Calu3 (cell line): ENCODE measurements around the gene NOP10. TPM values are rescaled to one million over a fixed set of nuclear protein-coding genes. Genes with fewer than 3 reads are reported as not detected.
"Not testable (repeated sequence)": the region's sequence is repeated elsewhere in the genome, so short reads cannot be mapped to it uniquely, and the experiment has no call there.

Source experiments
- Bru-seq: library from RNA; stranded (reverse); fragments of 400-500 nt; gene quantifications from one replicate; lab custom pipeline; 2021; lab: Mats Ljungman, UMichigan
- BruChase-seq, 2 experiments: library from RNA; stranded (reverse); fragments of 400-500 nt; gene quantifications; one replicate each; lab custom pipeline; 2021; lab: Mats Ljungman, UMichigan
- BruUV-seq: library from RNA; stranded (reverse); fragments of 400-500 nt; replicated peaks from 2 replicates; lab custom pipeline; 2021; lab: Mats Ljungman, UMichigan
- CTCF ChIA-PET: fragments of 300-600 bp; sonication (Branson Sonifier 250); formaldehyde crosslinking; loops from one replicate; lab custom pipeline; 2022; ENCODE audit warnings: antibody characterized with exemption; lab: Charles Lee
- DNase-seq: peaks from one replicate; pipeline ENCODE4 v3.0.0; 2022
- H3K27ac Mint-ChIP-seq: one replicate; pipeline ENCODE4 v1.8.0; 2022; ENCODE audit warnings: mixed read lengths; ENCODE audit not compliant: unreplicated experiment
- H3K27me3 Mint-ChIP-seq: one replicate; pipeline ENCODE4 v1.8.0; 2022; ENCODE audit warnings: mixed read lengths; ENCODE audit not compliant: unreplicated experiment
- H3K36me3 Mint-ChIP-seq: one replicate; pipeline ENCODE4 v1.8.0; 2022; ENCODE audit warnings: mild to moderate bottlenecking, moderate library complexity, mixed read lengths; ENCODE audit not compliant: insufficient read depth, unreplicated experiment
- H3K4me1 Mint-ChIP-seq: one replicate; pipeline ENCODE4 v1.8.0; 2022; ENCODE audit warnings: mild to moderate bottlenecking, low read depth, mixed read lengths; ENCODE audit not compliant: unreplicated experiment
- H3K4me3 Mint-ChIP-seq: one replicate; pipeline ENCODE4 v1.8.0; 2022; ENCODE audit warnings: mild to moderate bottlenecking, low read depth, moderate library complexity, mixed read lengths; ENCODE audit not compliant: unreplicated experiment
- H3K9me3 Mint-ChIP-seq: one replicate; pipeline ENCODE4 v1.8.0; 2022; ENCODE audit warnings: low read depth, mixed read lengths; ENCODE audit not compliant: unreplicated experiment
- intact Hi-C: fragments of 100-400 bp; cut with micrococcal nuclease; formaldehyde crosslinking; loops from one replicate; pipeline ENCODE4 v1.10.0; 2022; ENCODE audit not compliant: unreplicated experiment
- long read RNA-seq: library from polyadenylated mRNA; stranded (forward); transcript quantifications from one replicate; pipeline ENCODE4 v2.0.0, GENCODE V29; 2022
- total RNA-seq: library from RNA; stranded (reverse); gene quantifications from 2 replicates; pipeline ENCODE4 v1.2.3, GENCODE V29; 2022
- TF ChIP-seq, protein P1 (sequence below): fragments of 200-600 bp; IDR thresholded peaks from one replicate; pipeline ENCODE4 v1.8.0; 2022; ENCODE audit warnings: antibody characterized with exemption; ENCODE audit not compliant: unreplicated experiment

NOP10 gene
- total RNA-seq: 46.0 and 48.1 TPM in 2 replicates
- Bru-seq, nascent RNA: percentile 64 among the genes with signal in this experiment
- percentile 92 among the genes with signal in this experiment for BruChase-seq, experiment 1, labeled RNA remaining after a 6-hour chase
- BruChase-seq, experiment 2, labeled RNA remaining after a 2-hour chase: percentile 88 among the genes with signal in this experiment
- long read RNA-seq, transcript NOP10-201 (2 exons, 554 nt): major isoform, 144 of 146 reads
- long read RNA-seq, partial matches to known transcripts: 1 of 146 reads
- long read RNA-seq, other reads (novel, unspliced or antisense): 1 of 146 reads

- no peaks in the 10 kb centered on the region for H3K4me1 Mint-ChIP-seq
- H3K9me3 Mint-ChIP-seq: no peaks in the 10 kb centered on the region
- no peaks in the 10 kb centered on the region for H3K27me3 Mint-ChIP-seq
- DNase-seq: peak; percentile 78
- peaks cover 5% of the 10 kb centered on the region for H3K36me3 Mint-ChIP-seq
- TF ChIP-seq, protein P1, sequence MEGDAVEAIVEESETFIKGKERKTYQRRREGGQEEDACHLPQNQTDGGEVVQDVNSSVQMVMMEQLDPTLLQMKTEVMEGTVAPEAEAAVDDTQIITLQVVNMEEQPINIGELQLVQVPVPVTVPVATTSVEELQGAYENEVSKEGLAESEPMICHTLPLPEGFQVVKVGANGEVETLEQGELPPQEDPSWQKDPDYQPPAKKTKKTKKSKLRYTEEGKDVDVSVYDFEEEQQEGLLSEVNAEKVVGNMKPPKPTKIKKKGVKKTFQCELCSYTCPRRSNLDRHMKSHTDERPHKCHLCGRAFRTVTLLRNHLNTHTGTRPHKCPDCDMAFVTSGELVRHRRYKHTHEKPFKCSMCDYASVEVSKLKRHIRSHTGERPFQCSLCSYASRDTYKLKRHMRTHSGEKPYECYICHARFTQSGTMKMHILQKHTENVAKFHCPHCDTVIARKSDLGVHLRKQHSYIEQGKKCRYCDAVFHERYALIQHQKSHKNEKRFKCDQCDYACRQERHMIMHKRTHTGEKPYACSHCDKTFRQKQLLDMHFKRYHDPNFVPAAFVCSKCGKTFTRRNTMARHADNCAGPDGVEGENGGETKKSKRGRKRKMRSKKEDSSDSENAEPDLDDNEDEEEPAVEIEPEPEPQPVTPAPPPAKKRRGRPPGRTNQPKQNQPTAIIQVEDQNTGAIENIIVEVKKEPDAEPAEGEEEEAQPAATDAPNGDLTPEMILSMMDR: peak; percentile 52
- CTCF ChIA-PET: interaction anchor here (0.7 to 1.1 kb wide), 2 partner anchors 17 to 456 kb away, joined by 4 to 8 read pairs; no protein-coding TSS in a partner anchor
- BruUV-seq: no TSS peak
- H3K27ac Mint-ChIP-seq: no peak within 1 kb of the TSS
- intact Hi-C loops: loop anchor here (2.0 kb wide), 1 partner anchor 26 kb away; no protein-coding TSS in a partner anchor
- no peak within 1 kb of the TSS for H3K4me3 Mint-ChIP-seq
Measured at GRCh38 chr15:34342737-34343575, at the start of gene NOP10, which contains the start of gene NUTM1. Gene NOP10, minus strand, starts transcription at chr15:34343136. Its CDS starts 63 bp downstream, at chr15:34343073. Gene NUTM1, plus strand, starts transcription at chr15:34343315. Its CDS starts 382 bp downstream, at chr15:34343697.

DNA sequence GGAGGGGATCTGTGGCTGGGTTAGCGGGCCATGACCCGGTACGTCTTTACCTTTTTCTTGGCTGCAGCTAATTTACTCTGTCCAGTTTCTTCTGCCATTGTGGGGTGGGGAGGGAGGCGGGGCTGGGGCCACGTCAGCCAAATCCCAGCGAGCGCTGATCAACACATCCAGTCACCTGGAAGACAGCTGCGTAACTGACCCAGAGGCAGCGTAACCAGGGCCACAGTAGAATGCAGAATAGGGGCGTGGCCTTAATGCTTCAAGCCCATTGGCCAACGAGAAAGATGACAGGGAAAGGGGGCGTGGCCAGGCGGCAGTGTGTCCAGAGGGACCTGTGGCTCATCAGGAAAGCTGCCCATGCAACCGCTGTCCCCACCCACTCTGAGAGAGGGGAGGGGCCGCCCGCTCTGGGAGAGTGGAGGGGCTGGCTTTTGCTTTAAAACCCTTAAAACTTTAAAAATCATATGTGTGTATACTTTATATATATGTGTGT lies 46.7 kb upstream of the NOP10 start:
- H3K4me1 Mint-ChIP-seq, intact Hi-C loops, CTCF ChIA-PET, H3K36me3 Mint-ChIP-seq, H3K4me3 Mint-ChIP-seq, H3K27me3 Mint-ChIP-seq, H3K27ac Mint-ChIP-seq, H3K9me3 Mint-ChIP-seq, BruUV-seq, DNase-seq: not testable (repeated sequence)

- BruUV-seq, H3K4me3 Mint-ChIP-seq, DNase-seq, H3K27ac Mint-ChIP-seq, H3K36me3 Mint-ChIP-seq, CTCF ChIA-PET, H3K27me3 Mint-ChIP-seq, H3K9me3 Mint-ChIP-seq, H3K4me1 Mint-ChIP-seq, intact Hi-C loops: not testable (repeated sequence)
Measured at GRCh38 chr15:34381829-34382521, 39.0 kb upstream of the NOP10 start.

GRCh38 chr15:34380491-34380890 lies 37.6 kb upstream of the NOP10 start:
- H3K4me1 Mint-ChIP-seq, H3K9me3 Mint-ChIP-seq, intact Hi-C loops, H3K27ac Mint-ChIP-seq, H3K36me3 Mint-ChIP-seq, CTCF ChIA-PET, DNase-seq, H3K4me3 Mint-ChIP-seq, BruUV-seq, H3K27me3 Mint-ChIP-seq: not testable (repeated sequence)

DNA sequence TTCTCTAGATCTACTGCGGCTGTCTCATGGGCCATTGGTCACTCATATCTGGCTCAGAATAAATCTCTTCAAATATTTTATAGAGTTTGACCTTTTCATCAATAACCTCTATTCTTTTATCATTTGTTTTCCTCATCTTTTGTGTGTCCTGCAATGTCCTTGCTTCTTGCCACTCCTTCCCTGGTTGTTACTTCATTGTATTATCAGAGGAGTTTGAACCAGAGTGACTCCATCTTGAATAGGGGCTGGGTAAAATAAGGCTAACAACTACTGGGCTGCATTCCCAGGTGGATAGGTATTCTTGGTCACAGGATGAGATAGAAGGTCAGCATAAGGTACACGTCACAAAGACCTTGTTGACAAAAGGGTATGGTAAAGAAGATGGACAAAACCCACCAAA lies 33.9 kb upstream of the NOP10 start:
- no peak overlapping the region for H3K4me3 Mint-ChIP-seq
- TF ChIP-seq, protein P1: no peak
- CTCF ChIA-PET: no interaction called here

DNA sequence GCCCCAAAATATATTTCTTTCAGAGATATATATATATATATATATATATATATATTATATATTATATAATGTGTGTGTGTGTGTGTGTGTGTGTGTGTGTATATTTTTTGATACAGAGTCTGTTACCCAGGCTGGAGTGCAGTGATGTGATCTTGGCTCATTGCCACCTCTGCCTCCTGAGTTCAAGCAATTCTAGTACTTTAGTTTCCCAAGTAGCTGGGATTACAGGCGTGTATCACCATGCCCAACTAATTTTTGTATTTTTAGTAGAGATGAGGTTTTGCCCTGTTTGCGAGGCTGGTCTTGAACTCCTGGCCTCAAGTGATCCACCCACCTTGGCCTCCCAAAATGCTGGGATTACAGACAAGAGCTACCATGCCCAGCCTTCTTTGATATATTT lies 32.6 kb upstream of the NOP10 start:
- DNase-seq, intact Hi-C loops, H3K9me3 Mint-ChIP-seq, CTCF ChIA-PET, H3K36me3 Mint-ChIP-seq, H3K4me3 Mint-ChIP-seq, H3K27ac Mint-ChIP-seq, H3K27me3 Mint-ChIP-seq, H3K4me1 Mint-ChIP-seq, BruUV-seq: not testable (repeated sequence)

More for the DNA sequence above, 33.9 kb upstream of the NOP10 start:
- Mint-ChIP-seq H3K27me3 (no peaks in the 10 kb centered on the region), H3K9me3 (no peaks in the 10 kb centered on the region), H3K36me3 (no peaks in the 10 kb centered on the region), H3K4me1 (no peaks in the 10 kb centered on the region), H3K27ac (no peak overlapping the region)
- no peak for DNase-seq
- no TSS peak for BruUV-seq
- intact Hi-C loops: no loop called here
